Nephron (organoid): Measurements from ENCODE around the gene CLN6.
"Not testable (repeated sequence)": the region's sequence is repeated elsewhere in the genome, so short reads cannot be mapped to it uniquely, and the experiment has no call there.

Source experiments
- H3K27ac Mint-ChIP-seq, 3 experiments: 2 replicates each; pipeline ENCODE4 v1.8.0; 2020; ENCODE audit warnings: mixed read lengths in 3 of 3, mild to moderate bottlenecking in 2 of 3, moderate library complexity in 1 of 3
- H3K27me3 Mint-ChIP-seq: 2 replicates; pipeline ENCODE4 v1.8.0; 2021; ENCODE audit warnings: low read depth, mild to moderate bottlenecking, moderate library complexity, mixed read lengths
- H3K36me3 Mint-ChIP-seq: 2 replicates; pipeline ENCODE4 v1.8.0; 2020; ENCODE audit warnings: low read depth, mixed read lengths
- H3K4me1 Mint-ChIP-seq: 2 replicates; pipeline ENCODE4 v1.8.0; 2020; ENCODE audit warnings: mixed read lengths
- H3K4me3 Mint-ChIP-seq, 3 experiments: 2 replicates each; pipeline ENCODE4 v1.8.0; 2020; ENCODE audit warnings: mild to moderate bottlenecking in 3 of 3, mixed read lengths in 3 of 3, moderate library complexity in 2 of 3
- H3K9me3 Mint-ChIP-seq: 2 replicates; pipeline ENCODE4 v1.8.0; 2020; ENCODE audit warnings: mixed read lengths
- TF ChIP-seq, protein P1 (sequence below), 3 experiments: fragments of 200-600 bp; sonication (generic); IDR thresholded peaks; one replicate each; pipeline ENCODE4 v1.5.0; 2021; ENCODE audit warnings: antibody characterized with exemption in 3 of 3; ENCODE audit not compliant: unreplicated experiment in 3 of 3

CLN6 gene

DNA sequence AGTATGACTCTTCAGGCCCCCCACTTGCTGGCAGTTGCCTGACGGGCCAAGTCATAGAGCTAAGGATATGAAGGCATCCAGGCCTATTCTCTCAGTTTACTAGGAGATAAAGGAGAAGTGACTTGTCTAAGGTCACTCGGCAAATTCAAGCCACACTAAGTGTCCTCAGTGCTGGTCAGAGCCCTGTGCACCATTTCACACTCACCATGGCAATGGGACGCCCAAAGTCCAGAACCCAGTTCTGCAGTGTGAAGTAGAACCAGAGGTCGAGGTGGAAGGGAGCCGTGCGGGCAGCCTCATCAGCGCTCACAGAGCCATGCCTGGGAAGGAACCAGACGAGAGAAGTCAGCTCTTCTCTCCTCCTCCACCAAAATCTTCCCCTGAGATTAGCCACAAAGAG lies 11.2 kb downstream of the CLN6 start:
- H3K27ac Mint-ChIP-seq = no peak overlapping the region
- no peak overlapping the region for H3K4me3 Mint-ChIP-seq
- no peaks in the 10 kb centered on the region for H3K4me1 Mint-ChIP-seq
- no peaks in the 10 kb centered on the region for H3K27me3 Mint-ChIP-seq
- TF ChIP-seq, protein P1, sequence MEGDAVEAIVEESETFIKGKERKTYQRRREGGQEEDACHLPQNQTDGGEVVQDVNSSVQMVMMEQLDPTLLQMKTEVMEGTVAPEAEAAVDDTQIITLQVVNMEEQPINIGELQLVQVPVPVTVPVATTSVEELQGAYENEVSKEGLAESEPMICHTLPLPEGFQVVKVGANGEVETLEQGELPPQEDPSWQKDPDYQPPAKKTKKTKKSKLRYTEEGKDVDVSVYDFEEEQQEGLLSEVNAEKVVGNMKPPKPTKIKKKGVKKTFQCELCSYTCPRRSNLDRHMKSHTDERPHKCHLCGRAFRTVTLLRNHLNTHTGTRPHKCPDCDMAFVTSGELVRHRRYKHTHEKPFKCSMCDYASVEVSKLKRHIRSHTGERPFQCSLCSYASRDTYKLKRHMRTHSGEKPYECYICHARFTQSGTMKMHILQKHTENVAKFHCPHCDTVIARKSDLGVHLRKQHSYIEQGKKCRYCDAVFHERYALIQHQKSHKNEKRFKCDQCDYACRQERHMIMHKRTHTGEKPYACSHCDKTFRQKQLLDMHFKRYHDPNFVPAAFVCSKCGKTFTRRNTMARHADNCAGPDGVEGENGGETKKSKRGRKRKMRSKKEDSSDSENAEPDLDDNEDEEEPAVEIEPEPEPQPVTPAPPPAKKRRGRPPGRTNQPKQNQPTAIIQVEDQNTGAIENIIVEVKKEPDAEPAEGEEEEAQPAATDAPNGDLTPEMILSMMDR (IDR thresholded peaks at IDR 0.05; ENCODE audit: unreplicated experiment in 3 of 3) = no peak
- peaks cover 7% of the 10 kb centered on the region for H3K9me3 Mint-ChIP-seq
- H3K36me3 Mint-ChIP-seq = peaks cover 43% of the 10 kb centered on the region

DNA sequence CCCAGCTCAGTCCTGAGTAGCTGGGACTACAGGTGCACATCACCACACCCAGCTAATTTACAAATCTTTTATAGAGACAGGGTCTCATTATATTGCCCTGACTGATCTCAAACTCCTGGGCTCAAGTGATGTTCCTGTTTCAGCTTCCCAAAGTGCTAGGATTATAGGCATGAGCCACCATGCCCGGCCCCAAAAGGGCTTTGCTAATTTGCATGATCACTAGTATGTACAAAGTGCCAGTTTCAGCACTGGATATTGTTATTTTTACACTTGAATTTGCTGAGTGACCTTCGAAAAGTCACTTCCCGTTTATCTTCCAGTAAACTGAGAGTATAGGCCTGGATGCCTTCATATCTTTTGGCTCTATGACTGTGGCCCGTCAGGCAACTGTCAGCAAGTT lies 12.2 kb downstream of the CLN6 start:
- no peak overlapping the region for H3K27ac Mint-ChIP-seq
- H3K4me3 Mint-ChIP-seq = no peak overlapping the region
- peaks cover 37% of the 10 kb centered on the region for H3K36me3 Mint-ChIP-seq
- no peaks in the 10 kb centered on the region for H3K27me3 Mint-ChIP-seq
- TF ChIP-seq, protein P1 (IDR thresholded peaks at IDR 0.05; ENCODE audit: unreplicated experiment in 3 of 3) = no peak
- peaks cover 2% of the 10 kb centered on the region for H3K9me3 Mint-ChIP-seq
- no peaks in the 10 kb centered on the region for H3K4me1 Mint-ChIP-seq

DNA sequence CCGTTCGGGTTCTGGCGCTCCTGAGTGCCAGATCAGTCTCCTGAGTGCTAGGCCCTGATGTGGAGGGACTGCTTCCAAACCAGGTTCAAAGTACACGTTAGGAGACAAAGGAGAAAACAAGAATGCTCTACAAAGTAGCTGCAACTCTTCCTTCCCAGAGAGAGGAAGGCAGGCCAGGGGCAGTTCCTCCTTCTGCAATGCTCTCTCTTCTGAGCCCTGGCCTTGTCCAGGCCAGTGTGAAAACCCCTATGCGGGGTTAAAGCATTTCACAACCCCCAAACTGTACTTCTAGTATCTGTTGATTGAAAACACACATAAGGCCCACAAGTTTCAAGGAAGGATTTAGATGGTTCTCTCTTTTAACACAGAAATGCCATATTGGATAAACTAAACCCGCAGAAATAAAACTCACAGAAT lies 14.7 kb downstream of the CLN6 start:
- Mint-ChIP-seq H3K27me3 (no peaks in the 10 kb centered on the region), H3K4me1 (no peaks in the 10 kb centered on the region), H3K9me3 (no peaks in the 10 kb centered on the region), H3K27ac (peak overlapping the region in 1 of 3 experiments; percentile 0), H3K36me3 (peaks cover 30% of the 10 kb centered on the region), H3K4me3 (no peak overlapping the region)
- TF ChIP-seq, protein P1 (IDR thresholded peaks at IDR 0.05; ENCODE audit: unreplicated experiment in 3 of 3) = no peak

DNA sequence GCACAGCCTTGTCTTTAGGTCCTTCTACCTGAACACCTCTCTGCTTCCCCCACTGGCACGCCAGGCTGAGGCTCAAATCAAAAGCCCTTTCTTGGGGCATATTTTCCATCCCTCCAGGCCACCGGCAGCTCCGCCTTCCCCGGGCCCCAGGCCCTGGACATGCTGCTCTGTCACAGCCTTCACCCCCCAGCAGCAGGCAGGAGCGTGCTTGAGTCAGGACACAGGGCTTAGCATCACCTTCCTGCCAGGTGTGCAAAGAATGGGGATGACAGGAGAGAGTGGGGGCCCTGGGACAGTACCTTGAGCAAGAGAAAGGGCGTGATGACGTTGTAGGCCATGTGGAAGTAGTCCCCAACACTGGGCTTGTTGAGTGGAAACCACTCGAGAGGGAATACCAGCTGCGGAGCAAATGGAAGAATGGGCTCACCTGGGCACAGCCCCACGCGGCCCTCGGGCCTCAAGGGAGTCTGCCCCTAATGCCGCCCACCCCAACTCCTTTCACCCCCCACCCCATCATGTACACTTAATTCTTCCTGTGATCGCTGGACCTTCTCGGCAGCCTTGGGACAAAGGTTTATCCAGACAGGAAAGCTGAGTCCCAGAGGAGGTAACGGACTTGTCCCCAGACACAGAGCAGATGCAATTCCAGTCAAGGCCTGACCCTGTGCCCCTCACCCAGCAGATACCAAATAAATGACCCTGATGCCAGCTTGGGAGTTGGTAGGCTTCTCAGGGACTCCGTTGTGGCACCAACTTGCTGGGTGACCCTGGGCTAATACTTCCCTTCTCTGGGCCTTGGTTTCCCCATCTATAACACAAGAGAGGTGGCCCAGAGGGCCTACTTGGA lies 15.3 kb downstream of the CLN6 start:
- Mint-ChIP-seq H3K9me3 (no peaks in the 10 kb centered on the region), H3K4me3 (no peak overlapping the region), H3K27ac (no peak overlapping the region), H3K4me1 (no peaks in the 10 kb centered on the region), H3K27me3 (no peaks in the 10 kb centered on the region), H3K36me3 (peaks cover 29% of the 10 kb centered on the region)
- TF ChIP-seq, protein P1 (IDR thresholded peaks at IDR 0.05; ENCODE audit: unreplicated experiment in 3 of 3) = no peak

DNA sequence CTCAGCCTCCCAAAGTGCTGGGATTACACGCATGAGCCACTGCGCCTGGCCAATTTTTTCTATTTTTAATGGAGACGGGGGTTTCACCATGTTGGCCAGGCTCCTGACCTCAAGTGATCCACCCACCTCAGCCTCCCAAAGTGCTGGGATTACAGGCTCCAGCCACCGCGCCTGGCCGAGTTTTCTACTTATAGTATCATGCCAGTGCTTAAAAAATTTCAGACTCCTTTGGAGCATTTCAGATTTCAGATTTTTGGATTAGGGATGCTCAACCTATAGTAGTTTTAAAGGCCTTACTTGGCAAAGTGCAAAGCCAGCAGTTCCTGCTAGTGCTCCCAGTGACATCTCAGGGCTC lies 16.1 kb downstream of the CLN6 start:
- H3K27me3 Mint-ChIP-seq, H3K4me1 Mint-ChIP-seq, H3K4me3 Mint-ChIP-seq, H3K27ac Mint-ChIP-seq, H3K9me3 Mint-ChIP-seq: not testable (repeated sequence)
- H3K36me3 Mint-ChIP-seq = peaks cover 24% of the 10 kb centered on the region

DNA sequence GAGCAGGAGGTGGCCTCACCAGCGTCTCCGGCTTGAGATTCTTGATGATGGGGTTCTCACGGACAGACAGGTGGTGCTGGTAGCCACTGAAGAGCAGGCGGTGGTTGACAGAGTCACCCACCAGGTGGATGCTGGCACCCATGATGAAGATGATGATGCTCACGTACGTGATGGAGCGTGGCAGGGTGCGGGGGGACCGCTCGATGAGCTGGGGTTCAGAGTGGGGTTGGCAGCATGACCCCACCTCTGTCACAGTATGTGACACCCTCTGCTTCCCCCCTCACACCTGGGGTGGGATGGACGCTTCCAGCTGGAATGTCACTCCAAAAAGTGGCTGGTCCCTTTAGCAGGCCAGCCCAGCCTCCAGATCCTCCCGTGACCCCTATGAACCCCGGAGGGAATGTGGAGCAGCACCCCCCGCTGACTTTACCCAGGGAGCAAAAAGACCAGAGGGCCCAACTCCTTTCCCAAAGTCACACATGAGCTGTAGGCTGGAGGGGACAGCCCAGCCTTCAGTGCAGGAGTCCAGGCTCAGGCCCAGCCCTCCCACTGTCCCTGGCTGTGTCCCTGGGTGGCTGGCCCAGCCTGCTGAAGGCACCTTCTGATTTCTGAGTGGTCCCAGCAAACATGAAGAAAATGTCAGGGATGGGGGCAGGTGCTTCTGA lies 17.7 kb downstream of the CLN6 start:
- H3K4me3 Mint-ChIP-seq = no peak overlapping the region
- peaks cover 9% of the 10 kb centered on the region for H3K36me3 Mint-ChIP-seq
- no peak overlapping the region for H3K27ac Mint-ChIP-seq
- H3K9me3 Mint-ChIP-seq = no peaks in the 10 kb centered on the region
- H3K27me3 Mint-ChIP-seq = no peaks in the 10 kb centered on the region
- TF ChIP-seq, protein P1 (IDR thresholded peaks at IDR 0.05; ENCODE audit: unreplicated experiment in 3 of 3) = no peak
- no peaks in the 10 kb centered on the region for H3K4me1 Mint-ChIP-seq
